ENCODE measurements around the gene DKKL1. TPM values are rescaled to one million over a fixed set of nuclear protein-coding genes. Genes with fewer than 3 reads are reported as not detected.

The DKKL1 gene
- total RNA-seq, 1 donor = 0.36 TPM

Other genes with a start within 250 kb of the DKKL1 start
- 5.6 and 6.2 TPM in 2 replicates for gene LIN7B, start 249.5 kb upstream of the DKKL1 start, total RNA-seq
- gene C19orf73, start 244.7 kb upstream of the DKKL1 start, total RNA-seq = 0.36 TPM in 1 of 2 replicates, not detected in the other
- gene PPFIA3, start 244.3 kb upstream of the DKKL1 start, total RNA-seq = 1.1 and 1.2 TPM in 2 replicates
- gene HRC, start 208.5 kb upstream of the DKKL1 start, total RNA-seq = not detected in 2 replicates
- gene TRPM4, start 206.1 kb upstream of the DKKL1 start, total RNA-seq = 15.9 and 20.6 TPM in 2 replicates
- gene SLC6A16, start 38.7 kb upstream of the DKKL1 start, total RNA-seq = 0.72 and 1.2 TPM in 2 replicates
- 0.36 TPM in 1 of 2 replicates, not detected in the other for gene CD37, start 28.5 kb upstream of the DKKL1 start, total RNA-seq
- 40.1 and 41.3 TPM in 2 replicates for gene TEAD2, start 1.5 kb upstream of the DKKL1 start, total RNA-seq
- not detected in 2 replicates for gene KASH5, start 24.4 kb downstream of the DKKL1 start, total RNA-seq
- gene PTH2, start 59.6 kb downstream of the DKKL1 start, total RNA-seq = not detected in 2 replicates
- not detected in 2 replicates for gene GFY, start 61.5 kb downstream of the DKKL1 start, total RNA-seq
- gene SLC17A7, start 77.7 kb downstream of the DKKL1 start, total RNA-seq = under 0.01 TPM in 2 replicates
- gene PIH1D1, start 87.9 kb downstream of the DKKL1 start, total RNA-seq = 79.3 and 80.7 TPM in 2 replicates
- 26.4 and 32.7 TPM in 2 replicates for gene ALDH16A1, start 89.3 kb downstream of the DKKL1 start, total RNA-seq
- gene FLT3LG, start 110.3 kb downstream of the DKKL1 start, total RNA-seq = 4.3 and 6.5 TPM in 2 replicates
- gene RPL13A, start 123.7 kb downstream of the DKKL1 start, total RNA-seq = 2,082 and 2,185 TPM in 2 replicates
- 2,306 and 3,079 TPM in 2 replicates for gene RPS11, start 132.6 kb downstream of the DKKL1 start, total RNA-seq
- 67.5 and 75.6 TPM in 2 replicates for gene FCGRT, start 148.8 kb downstream of the DKKL1 start, total RNA-seq
- 346 and 377 TPM in 2 replicates for gene RCN3, start 164.1 kb downstream of the DKKL1 start, total RNA-seq
- gene NOSIP, start 216.7 kb downstream of the DKKL1 start, total RNA-seq = 57.5 and 68.0 TPM in 2 replicates
- gene PRRG2, start 217.4 kb downstream of the DKKL1 start, total RNA-seq = under 0.01 and 0.29 TPM in 2 replicates
- 2.2 and 2.9 TPM in 2 replicates for gene PRR12, start 227.3 kb downstream of the DKKL1 start, total RNA-seq